22Rv1 (cell line): Measurements from ENCODE around the gene GALNT16.

Experiments used
- ZFX ChIP-seq: fragments of 450-650 bp; IDR thresholded peaks from 2 replicates; pipeline ENCODE4 v1.6.1; 2017; ENCODE audit warnings: antibody characterized with exemption, borderline replicate concordance
- TF ChIP-seq, protein P1 (sequence below): fragments of 450-650 bp; IDR thresholded peaks from 2 replicates; pipeline ENCODE4 v1.5.1; 2017; ENCODE audit warnings: mild to moderate bottlenecking

DNA sequence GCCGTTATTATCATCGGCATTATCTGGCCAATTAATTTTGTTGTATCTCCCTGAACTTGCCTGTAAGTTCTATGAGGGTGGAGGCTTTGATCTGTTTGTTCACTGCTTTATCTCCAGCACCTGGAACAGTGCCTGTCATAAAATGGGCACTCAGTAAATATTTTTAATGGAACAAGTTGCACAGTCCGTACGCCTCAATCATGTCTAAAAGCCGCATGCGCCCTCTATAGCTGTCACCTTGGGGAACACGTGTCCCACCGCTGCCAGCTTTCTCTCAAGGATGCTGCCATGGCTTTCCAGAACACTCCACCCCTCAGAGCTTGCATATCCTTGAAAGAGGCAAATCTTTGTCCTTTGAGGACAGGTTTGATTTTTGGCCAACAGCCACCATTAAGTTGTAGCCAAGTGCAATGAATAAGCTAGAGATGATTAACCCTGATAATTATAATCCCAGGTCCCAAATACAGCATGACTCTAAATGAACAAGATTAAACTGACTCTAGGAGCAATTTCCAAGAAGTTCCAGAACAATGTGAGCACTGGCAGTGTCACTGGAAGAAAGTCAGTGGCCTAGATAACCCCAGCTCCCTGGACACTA lies 83.1 kb downstream of the GALNT16 start:
- TF ChIP-seq, protein P1, sequence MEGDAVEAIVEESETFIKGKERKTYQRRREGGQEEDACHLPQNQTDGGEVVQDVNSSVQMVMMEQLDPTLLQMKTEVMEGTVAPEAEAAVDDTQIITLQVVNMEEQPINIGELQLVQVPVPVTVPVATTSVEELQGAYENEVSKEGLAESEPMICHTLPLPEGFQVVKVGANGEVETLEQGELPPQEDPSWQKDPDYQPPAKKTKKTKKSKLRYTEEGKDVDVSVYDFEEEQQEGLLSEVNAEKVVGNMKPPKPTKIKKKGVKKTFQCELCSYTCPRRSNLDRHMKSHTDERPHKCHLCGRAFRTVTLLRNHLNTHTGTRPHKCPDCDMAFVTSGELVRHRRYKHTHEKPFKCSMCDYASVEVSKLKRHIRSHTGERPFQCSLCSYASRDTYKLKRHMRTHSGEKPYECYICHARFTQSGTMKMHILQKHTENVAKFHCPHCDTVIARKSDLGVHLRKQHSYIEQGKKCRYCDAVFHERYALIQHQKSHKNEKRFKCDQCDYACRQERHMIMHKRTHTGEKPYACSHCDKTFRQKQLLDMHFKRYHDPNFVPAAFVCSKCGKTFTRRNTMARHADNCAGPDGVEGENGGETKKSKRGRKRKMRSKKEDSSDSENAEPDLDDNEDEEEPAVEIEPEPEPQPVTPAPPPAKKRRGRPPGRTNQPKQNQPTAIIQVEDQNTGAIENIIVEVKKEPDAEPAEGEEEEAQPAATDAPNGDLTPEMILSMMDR, result no peak
- TF ChIP-seq ZFX, result no peak
